Activated naive CD8-positive, alpha-beta T cell treated with anti-CD3 and anti-CD28 coated beads, Interleukin-2, amount 10 ng/mL, durations not matched to agents 7 days and 5 days (primary cell): Measurements from ENCODE around the gene ITPR3. TPM values are rescaled to one million over a fixed set of nuclear protein-coding genes. Genes with fewer than 3 reads are reported as not detected.

ENCODE experiments used
- ATAC-seq: fragments of 150-1000 bp; cut with Tn5 transposase; one replicate; pipeline ENCODE4 v1.10.0; 2021; ENCODE audit warnings: low read depth, moderate library complexity
- POLR2A ChIA-PET: fragments of 350-600 bp; sonication (Branson Sonifier 250); formaldehyde crosslinking; loops from one replicate; lab custom pipeline; 2021; ENCODE audit warnings: antibody characterized with exemption; lab: Charles Lee
- DNase-seq: peaks from one replicate; pipeline ENCODE4 v3.0.0; 2021
- H3K27ac Mint-ChIP-seq: one replicate; pipeline ENCODE4 v1.8.0; 2022; ENCODE audit warnings: mild to moderate bottlenecking, mixed read lengths
- H3K27me3 Mint-ChIP-seq: one replicate; pipeline ENCODE4 v1.8.0; 2022; ENCODE audit warnings: mild to moderate bottlenecking, moderate library complexity, mixed read lengths
- H3K36me3 Mint-ChIP-seq: one replicate; pipeline ENCODE4 v1.8.0; 2021; ENCODE audit warnings: mild to moderate bottlenecking, mixed read lengths
- H3K4me1 Mint-ChIP-seq: one replicate; pipeline ENCODE4 v1.8.0; 2021; ENCODE audit warnings: mixed read lengths
- H3K4me3 Mint-ChIP-seq: one replicate; pipeline ENCODE4 v1.8.0; 2022; ENCODE audit warnings: mild to moderate bottlenecking, moderate library complexity, mixed read lengths
- H3K9me3 Mint-ChIP-seq: one replicate; pipeline ENCODE4 v1.8.0; 2021; ENCODE audit warnings: mixed read lengths
- total RNA-seq, 2 experiments: library from RNA; stranded (reverse); gene quantifications; one replicate each; pipeline ENCODE4 v1.2.3, GENCODE V29; 2021

The ITPR3 gene
- total RNA-seq, 2 experiments from 2014 or later, result 61.4 to 61.8 TPM

GRCh38 chr6:33702345-33702977 lies 81.3 kb downstream of the ITPR3 start:
- ATAC-seq (peak; percentile 51), DNase-seq (no peak)
- Mint-ChIP-seq H3K27me3 (no peaks in the 10 kb centered on the region), H3K36me3 (peaks cover 2% of the 10 kb centered on the region), H3K9me3 (no peaks in the 10 kb centered on the region), H3K27ac (peak overlapping the region; percentile 65), H3K4me3 (no peak overlapping the region), H3K4me1 (peaks cover 19% of the 10 kb centered on the region)
- POLR2A ChIA-PET, result no interaction called here

- ATAC-seq (no peak), DNase-seq (no peak)
- H3K4me3 Mint-ChIP-seq, result no peak overlapping the region
- POLR2A ChIA-PET, result no interaction called here
- H3K9me3 Mint-ChIP-seq, result no peaks in the 10 kb centered on the region
- peaks cover 10% of the 10 kb centered on the region for H3K36me3 Mint-ChIP-seq
- H3K27ac Mint-ChIP-seq, result no peak overlapping the region
- H3K27me3 Mint-ChIP-seq, result no peaks in the 10 kb centered on the region
- H3K4me1 Mint-ChIP-seq, result peaks cover 28% of the 10 kb centered on the region
Observed at GRCh38 chr6:33704215-33705066, 83.3 kb downstream of the ITPR3 start.

GRCh38 chr6:33705268-33705885 lies 84.3 kb downstream of the ITPR3 start:
- H3K27me3 Mint-ChIP-seq, result no peaks in the 10 kb centered on the region
- H3K27ac Mint-ChIP-seq, result no peak overlapping the region
- peaks cover 17% of the 10 kb centered on the region for H3K36me3 Mint-ChIP-seq
- no peak for ATAC-seq
- H3K4me3 Mint-ChIP-seq, result no peak overlapping the region
- no peaks in the 10 kb centered on the region for H3K9me3 Mint-ChIP-seq
- DNase-seq, result no peak
- POLR2A ChIA-PET, result interaction anchor here (0.9 to 1.1 kb wide), 2 partner anchors 10 to 135 kb away, joined by 3 read pairs; no protein-coding TSS in a partner anchor
- H3K4me1 Mint-ChIP-seq, result peaks cover 30% of the 10 kb centered on the region

GRCh38 chr6:33705955-33706725 lies 85.0 kb downstream of the ITPR3 start:
- H3K27ac Mint-ChIP-seq, result no peak overlapping the region
- DNase-seq, result no peak
- POLR2A ChIA-PET, result interaction anchor here (0.9 to 1.3 kb wide), 3 partner anchors 9 to 135 kb away, joined by 3 to 4 read pairs (median 3); no protein-coding TSS in a partner anchor
- H3K27me3 Mint-ChIP-seq, result no peaks in the 10 kb centered on the region
- H3K4me3 Mint-ChIP-seq, result no peak overlapping the region
- no peak for ATAC-seq
- H3K9me3 Mint-ChIP-seq, result no peaks in the 10 kb centered on the region
- H3K36me3 Mint-ChIP-seq, result peaks cover 20% of the 10 kb centered on the region
- peaks cover 36% of the 10 kb centered on the region for H3K4me1 Mint-ChIP-seq

- Mint-ChIP-seq H3K4me3 (no peak overlapping the region), H3K4me1 (peaks cover 33% of the 10 kb centered on the region), H3K27me3 (no peaks in the 10 kb centered on the region), H3K9me3 (no peaks in the 10 kb centered on the region), H3K36me3 (peaks cover 20% of the 10 kb centered on the region), H3K27ac (peak overlapping the region; percentile 7)
- POLR2A ChIA-PET, result interaction anchor here (1.4 kb wide), 1 partner anchor 10 kb away, joined by 4 read pairs; no protein-coding TSS in a partner anchor
- ATAC-seq (no peak), DNase-seq (no peak)
Observed at GRCh38 chr6:33707771-33708170, 86.6 kb downstream of the ITPR3 start.

GRCh38 chr6:33708516-33709204 lies 87.5 kb downstream of the ITPR3 start:
- H3K4me3 Mint-ChIP-seq, result no peak overlapping the region
- no peaks in the 10 kb centered on the region for H3K9me3 Mint-ChIP-seq
- H3K27me3 Mint-ChIP-seq, result peaks cover 4% of the 10 kb centered on the region
- ATAC-seq (no peak), DNase-seq (no peak)
- H3K27ac Mint-ChIP-seq, result no peak overlapping the region
- H3K36me3 Mint-ChIP-seq, result peaks cover 20% of the 10 kb centered on the region
- POLR2A ChIA-PET, result interaction anchor here (1.2 to 1.4 kb wide), 2 partner anchors 11 to 14 kb away, joined by 4 read pairs; no protein-coding TSS in a partner anchor
- peaks cover 31% of the 10 kb centered on the region for H3K4me1 Mint-ChIP-seq

GRCh38 chr6:33709605-33710295 lies 88.6 kb downstream of the ITPR3 start:
- ATAC-seq (no peak), DNase-seq (no peak)
- POLR2A ChIA-PET, result interaction anchor here (0.6 to 1.9 kb wide), 4 partner anchors 15 to 176 kb away, joined by 3 to 6 read pairs (median 5); no protein-coding TSS in a partner anchor
- Mint-ChIP-seq H3K9me3 (no peaks in the 10 kb centered on the region), H3K27me3 (peaks cover 8% of the 10 kb centered on the region), H3K4me3 (peak overlapping the region; percentile 96), H3K4me1 (peaks cover 31% of the 10 kb centered on the region), H3K27ac (no peak overlapping the region), H3K36me3 (peaks cover 20% of the 10 kb centered on the region)

- Mint-ChIP-seq H3K36me3 (peaks cover 20% of the 10 kb centered on the region), H3K9me3 (no peaks in the 10 kb centered on the region), H3K27me3 (peaks cover 8% of the 10 kb centered on the region), H3K27ac (peak overlapping the region; percentile 96), H3K4me1 (peaks cover 31% of the 10 kb centered on the region), H3K4me3 (peak overlapping the region; percentile 96)
- DNase-seq, result no peak
- no peak for ATAC-seq
- POLR2A ChIA-PET, result interaction anchor here (0.9 to 1.9 kb wide), 10 partner anchors 10 to 526 kb away, joined by 3 to 11 read pairs (median 5); partner anchors contain the start of genes HMGA1 and ITPR3
Observed at GRCh38 chr6:33710296-33711121, 89.4 kb downstream of the ITPR3 start.

GRCh38 chr6:33711140-33712129 lies 90.3 kb downstream of the ITPR3 start, which contains the start of gene UQCC2:
TSS of gene UQCC2 (minus strand) at chr6:33711700. CDS start at chr6:33711686, 14 bp downstream.
- ATAC-seq, result peak; percentile 99
- peak within 1 kb of the TSS; percentile 96 for H3K27ac Mint-ChIP-seq
- peaks cover 31% of the 10 kb centered on the region for H3K4me1 Mint-ChIP-seq
- peaks cover 18% of the 10 kb centered on the region for H3K36me3 Mint-ChIP-seq
- POLR2A ChIA-PET, result interaction anchor here (0.6 to 1.9 kb wide), 13 partner anchors 11 to 526 kb away, joined by 3 to 11 read pairs (median 5); partner anchors contain the start of genes HMGA1 and ITPR3
- no peaks in the 10 kb centered on the region for H3K9me3 Mint-ChIP-seq
- DNase-seq, result peak; percentile 97
- peak within 1 kb of the TSS; percentile 96 for H3K4me3 Mint-ChIP-seq
- H3K27me3 Mint-ChIP-seq, result peaks cover 8% of the 10 kb centered on the region

GRCh38 chr6:33712914-33713313 lies 91.8 kb downstream of the ITPR3 start:
- Mint-ChIP-seq H3K27me3 (peaks cover 8% of the 10 kb centered on the region), H3K36me3 (peaks cover 14% of the 10 kb centered on the region), H3K9me3 (no peaks in the 10 kb centered on the region), H3K4me1 (peaks cover 25% of the 10 kb centered on the region), H3K27ac (no peak overlapping the region), H3K4me3 (no peak overlapping the region)
- DNase-seq (no peak), ATAC-seq (no peak)
- POLR2A ChIA-PET, result interaction anchor here (0.6 to 0.7 kb wide), 2 partner anchors 123 to 168 kb away, joined by 3 read pairs; no protein-coding TSS in a partner anchor
